ENCODE results near the gene LRFN2.

- no peak for TF ChIP-seq CTCF (IDR thresholded peaks at IDR 0.05)
- no peak for TF ChIP-seq POLR2A (IDR thresholded peaks at IDR 0.05)
Measured at GRCh38 chr6:40371621-40372020, 215.5 kb downstream of the LRFN2 start.

All from breast epithelium (tissue), 3 donors.